Trophoblast cell (in vitro differentiated cells and primary cell): Measurements from ENCODE around the gene SHROOM3.

Experiments
- DNase-seq, 2 donors: peaks; one replicate each; pipeline ENCODE4 v3.0.0-alpha.2; 2016
- H2AFZ ChIP-seq: 2 replicates; pipeline ENCODE4 v1.6.1; 2013; ENCODE audit warnings: low read length, moderate library complexity, mild to moderate bottlenecking; ENCODE audit not compliant: insufficient read depth, poor library complexity
- H2AK5ac ChIP-seq: 2 replicates; pipeline ENCODE4 v1.6.1; 2013; ENCODE audit warnings: mild to moderate bottlenecking, low read length
- H2BK120ac ChIP-seq: 2 replicates; pipeline ENCODE4 v1.6.1; 2013; ENCODE audit warnings: low read length, mild to moderate bottlenecking, moderate library complexity; ENCODE audit not compliant: insufficient read depth, poor library complexity
- H2BK12ac ChIP-seq: 2 replicates; pipeline ENCODE4 v1.6.1; 2013; ENCODE audit warnings: mild to moderate bottlenecking, low read length, moderate library complexity
- H2BK5ac ChIP-seq: 2 replicates; pipeline ENCODE4 v1.6.1; 2013; ENCODE audit warnings: low read length, low read depth, moderate library complexity, mild to moderate bottlenecking; ENCODE audit not compliant: poor library complexity
- H3K14ac ChIP-seq: 2 replicates; pipeline ENCODE4 v1.6.1; 2013; ENCODE audit warnings: mild to moderate bottlenecking, low read length
- H3K18ac ChIP-seq: 2 replicates; pipeline ENCODE4 v1.6.1; 2013; ENCODE audit warnings: mild to moderate bottlenecking, low read length
- H3K23ac ChIP-seq: 2 replicates; pipeline ENCODE4 v1.6.1; 2013; ENCODE audit warnings: low read length
- H3K27ac ChIP-seq: 2 replicates; pipeline ENCODE4 v1.5.1; 2013; ENCODE audit warnings: low read depth, mild to moderate bottlenecking, inconsistent platforms, low read length, moderate library complexity
- H3K27me3 ChIP-seq: 2 replicates; pipeline ENCODE4 v1.6.1; 2013; ENCODE audit warnings: inconsistent platforms, mild to moderate bottlenecking, low read length, moderate library complexity; ENCODE audit not compliant: insufficient read depth
- H3K36me3 ChIP-seq, 2 experiments: 1 replicate in 1 of 2; 2 replicates in 1 of 2; pipeline ENCODE4 v1.6.1; 2013; ENCODE audit warnings: low read length in 2 of 2, mild to moderate bottlenecking in 2 of 2, moderate library complexity in 1 of 2; ENCODE audit not compliant: insufficient read depth in 2 of 2, control insufficient read depth in 1 of 2
- H3K4ac ChIP-seq: 2 replicates; pipeline ENCODE4 v1.6.1; 2013; ENCODE audit warnings: low read depth, mild to moderate bottlenecking, low read length, moderate library complexity
- H3K4me1 ChIP-seq, 2 experiments: 1 replicate in 1 of 2; 2 replicates in 1 of 2; pipeline ENCODE4 v1.6.1; 2013; ENCODE audit warnings: low read length in 2 of 2, mild to moderate bottlenecking in 2 of 2, moderate library complexity in 1 of 2; ENCODE audit not compliant: insufficient read depth in 2 of 2, control insufficient read depth in 1 of 2
- H3K4me2 ChIP-seq: 2 replicates; pipeline ENCODE4 v1.6.1; 2013; ENCODE audit warnings: inconsistent platforms, mild to moderate bottlenecking, low read length, moderate library complexity
- H3K4me3 ChIP-seq: 2 replicates; pipeline ENCODE4 v1.5.1; 2013; ENCODE audit warnings: mild to moderate bottlenecking, low read depth, low read length, inconsistent platforms
- H3K79me1 ChIP-seq: one replicate; pipeline ENCODE4 v1.6.1; 2013; ENCODE audit warnings: low read length
- H3K79me2 ChIP-seq: 2 replicates; pipeline ENCODE4 v1.6.1; 2013; ENCODE audit warnings: low read length, mild to moderate bottlenecking; ENCODE audit not compliant: control insufficient read depth, insufficient read depth, poor library complexity
- H3K9ac ChIP-seq: 2 replicates; pipeline ENCODE4 v1.6.1; 2013; ENCODE audit warnings: mild to moderate bottlenecking, low read length
- H3K9me3 ChIP-seq: 2 replicates; pipeline ENCODE4 v1.6.1; 2013; ENCODE audit warnings: low read depth, mild to moderate bottlenecking, control low read depth, inconsistent platforms, low read length; ENCODE audit not compliant: insufficient read depth
- H4K12ac ChIP-seq: 2 replicates; pipeline ENCODE4 v1.6.1; 2013; ENCODE audit warnings: low read depth, mild to moderate bottlenecking, low read length, moderate library complexity
- H4K8ac ChIP-seq: 2 replicates; pipeline ENCODE4 v1.6.1; 2013; ENCODE audit warnings: low read depth, mild to moderate bottlenecking, low read length, moderate library complexity
- H4K91ac ChIP-seq: one replicate; pipeline ENCODE4 v1.6.1; 2013; ENCODE audit warnings: low read depth, mild to moderate bottlenecking, low read length, moderate library complexity
- WGBS: extraction: QIAGEN DNeasy Blood & Tissue Kit; methylation state at CpG from one replicate; pipeline ENCODE4 v1.1.7; 2013; ENCODE audit warnings: missing lambda C conversion rate; ENCODE audit not compliant: insufficient read length, insufficient coverage; ENCODE audit errors: extremely low coverage; 5-methylcytosine and 5-hydroxymethylcytosine counted together

The SHROOM3 gene

GRCh38 chr4:76591992-76592391 lies 157.0 kb downstream of the SHROOM3 start:
- H2BK5ac ChIP-seq, result no peak overlapping the region
- H3K4me3 ChIP-seq, result no peak overlapping the region
- peaks cover 7% of the 10 kb centered on the region for H3K79me2 ChIP-seq
- peak; percentile 64 to 80 for DNase-seq
- no peak overlapping the region for H3K9ac ChIP-seq
- H3K36me3 ChIP-seq, result peaks cover 1 to 2% of the 10 kb centered on the region in 2 experiments
- no peaks in the 10 kb centered on the region for H3K27me3 ChIP-seq
- H4K12ac ChIP-seq, result no peak overlapping the region
- no peak overlapping the region for H4K91ac ChIP-seq
- no peak overlapping the region for H4K8ac ChIP-seq
- H3K27ac ChIP-seq, result no peak overlapping the region
- H3K23ac ChIP-seq, result no peak overlapping the region
- H3K4ac ChIP-seq, result peak overlapping the region; percentile 85
- peak overlapping the region; percentile 24 for H3K14ac ChIP-seq
- peaks cover 20% of the 10 kb centered on the region for H3K79me1 ChIP-seq
- H3K4me1 ChIP-seq, result peaks cover 10 to 11% of the 10 kb centered on the region in 2 experiments
- no peak overlapping the region for H2AK5ac ChIP-seq
- peak overlapping the region; percentile 73 for H2BK12ac ChIP-seq
- WGBS, result no CpG with 5 or more reads among the region's 3 CpGs
- H3K9me3 ChIP-seq, result no peaks in the 10 kb centered on the region
- no peak overlapping the region for H3K18ac ChIP-seq
- peak overlapping the region; percentile 63 for H2BK120ac ChIP-seq
- H3K4me2 ChIP-seq, result no peak overlapping the region
- H2AFZ ChIP-seq, result no peak overlapping the region

- Histone ChIP-seq H2BK120ac (no peak overlapping the region), H3K9me3 (no peaks in the 10 kb centered on the region), H3K9ac (no peak overlapping the region), H3K4me1 (peaks cover 10 to 11% of the 10 kb centered on the region in 2 experiments), H3K27ac (no peak overlapping the region), H3K4me2 (no peak overlapping the region), H3K18ac (no peak overlapping the region), H3K79me2 (peaks cover 7% of the 10 kb centered on the region), H2AK5ac (no peak overlapping the region), H3K14ac (no peak overlapping the region), H2BK12ac (no peak overlapping the region), H4K12ac (no peak overlapping the region), H3K23ac (no peak overlapping the region), H4K8ac (no peak overlapping the region), H3K27me3 (no peaks in the 10 kb centered on the region), H2AFZ (no peak overlapping the region), H2BK5ac (no peak overlapping the region), H3K36me3 (peaks cover 1 to 2% of the 10 kb centered on the region in 2 experiments), H3K4ac (no peak overlapping the region), H4K91ac (no peak overlapping the region), H3K79me1 (peaks cover 20% of the 10 kb centered on the region), H3K4me3 (no peak overlapping the region)
- no CpG with 5 or more reads among the region's 6 CpGs for WGBS
- no peak for DNase-seq
Observed at GRCh38 chr4:76592460-76592859, 157.4 kb downstream of the SHROOM3 start.

- Histone ChIP-seq H3K23ac (no peak overlapping the region), H3K79me1 (peaks cover 12% of the 10 kb centered on the region), H3K4me3 (no peak overlapping the region), H3K4me1 (peaks cover 3 to 4% of the 10 kb centered on the region in 2 experiments), H3K27me3 (no peaks in the 10 kb centered on the region), H3K27ac (no peak overlapping the region), H2BK5ac (no peak overlapping the region), H2BK12ac (no peak overlapping the region), H3K4ac (no peak overlapping the region), H3K9ac (no peak overlapping the region), H3K14ac (no peak overlapping the region), H3K18ac (no peak overlapping the region), H4K91ac (no peak overlapping the region), H3K4me2 (no peak overlapping the region), H3K79me2 (peaks cover 4% of the 10 kb centered on the region), H3K36me3 (peaks cover 0 to 1% of the 10 kb centered on the region in 2 experiments), H2AFZ (no peak overlapping the region), H3K9me3 (no peaks in the 10 kb centered on the region), H2AK5ac (no peak overlapping the region), H4K12ac (no peak overlapping the region), H4K8ac (no peak overlapping the region), H2BK120ac (no peak overlapping the region)
- DNase-seq, result no peak
- WGBS, result no CpG with 5 or more reads among the region's 2 CpGs
Observed at GRCh38 chr4:76594173-76594572, 159.1 kb downstream of the SHROOM3 start.

- Histone ChIP-seq H3K18ac (no peak overlapping the region), H2BK12ac (no peak overlapping the region), H3K27me3 (no peaks in the 10 kb centered on the region), H3K27ac (no peak overlapping the region), H3K4me1 (peaks cover 0 to 2% of the 10 kb centered on the region in 2 experiments), H3K79me1 (peaks cover 5% of the 10 kb centered on the region), H3K9ac (no peak overlapping the region), H3K9me3 (no peaks in the 10 kb centered on the region), H4K8ac (no peak overlapping the region), H3K79me2 (peaks cover 2% of the 10 kb centered on the region), H3K4me2 (no peak overlapping the region), H3K14ac (no peak overlapping the region), H4K12ac (no peak overlapping the region), H2BK5ac (no peak overlapping the region), H3K36me3 (peaks cover 0 to 1% of the 10 kb centered on the region in 2 experiments), H4K91ac (no peak overlapping the region), H2BK120ac (no peak overlapping the region), H3K4ac (no peak overlapping the region), H2AFZ (no peak overlapping the region), H3K23ac (no peak overlapping the region), H2AK5ac (no peak overlapping the region), H3K4me3 (no peak overlapping the region)
- WGBS, result no CpG with 5 or more reads among the region's 1 CpG
- no peak for DNase-seq
Observed at GRCh38 chr4:76595435-76595834, 160.4 kb downstream of the SHROOM3 start.
